ENCODE measurements around the gene MTO1.

DNA sequence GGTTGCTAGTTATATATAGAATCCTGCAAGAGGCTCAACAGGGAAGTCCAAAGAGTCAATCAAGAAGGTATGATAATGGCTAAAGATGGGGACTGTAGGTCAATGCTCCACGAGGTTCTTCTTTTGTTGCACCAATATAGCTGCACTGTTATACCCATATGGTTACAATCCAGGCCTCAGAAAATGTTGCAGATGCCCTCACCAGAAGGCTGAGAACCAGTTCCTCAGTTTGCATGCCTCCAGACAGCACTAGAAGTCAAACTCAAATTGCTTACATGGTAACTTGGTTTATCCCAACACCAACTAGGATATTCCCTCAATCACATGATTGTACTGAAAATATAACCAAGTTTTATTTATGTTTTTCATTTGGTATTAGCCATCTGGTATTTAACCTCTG lies 47.2 kb downstream of the MTO1 start:
- TF ChIP-seq ZNF548 (tag by site-specific recombination; IDR thresholded peaks at IDR 0.05) (no peak), ZNF10 (tag by site-specific recombination; IDR thresholded peaks at IDR 0.05) (no peak), ZNF544 (tag by site-specific recombination; IDR thresholded peaks at IDR 0.05) (no peak), GLI4 (tag by site-specific recombination; IDR thresholded peaks at IDR 0.05) (no peak), KLF1 (tag by site-specific recombination; IDR thresholded peaks at IDR 0.05) (no peak), ZNF571 (tag by site-specific recombination; IDR thresholded peaks at IDR 0.05) (no peak)
- TF ChIP-seq, protein P1, sequence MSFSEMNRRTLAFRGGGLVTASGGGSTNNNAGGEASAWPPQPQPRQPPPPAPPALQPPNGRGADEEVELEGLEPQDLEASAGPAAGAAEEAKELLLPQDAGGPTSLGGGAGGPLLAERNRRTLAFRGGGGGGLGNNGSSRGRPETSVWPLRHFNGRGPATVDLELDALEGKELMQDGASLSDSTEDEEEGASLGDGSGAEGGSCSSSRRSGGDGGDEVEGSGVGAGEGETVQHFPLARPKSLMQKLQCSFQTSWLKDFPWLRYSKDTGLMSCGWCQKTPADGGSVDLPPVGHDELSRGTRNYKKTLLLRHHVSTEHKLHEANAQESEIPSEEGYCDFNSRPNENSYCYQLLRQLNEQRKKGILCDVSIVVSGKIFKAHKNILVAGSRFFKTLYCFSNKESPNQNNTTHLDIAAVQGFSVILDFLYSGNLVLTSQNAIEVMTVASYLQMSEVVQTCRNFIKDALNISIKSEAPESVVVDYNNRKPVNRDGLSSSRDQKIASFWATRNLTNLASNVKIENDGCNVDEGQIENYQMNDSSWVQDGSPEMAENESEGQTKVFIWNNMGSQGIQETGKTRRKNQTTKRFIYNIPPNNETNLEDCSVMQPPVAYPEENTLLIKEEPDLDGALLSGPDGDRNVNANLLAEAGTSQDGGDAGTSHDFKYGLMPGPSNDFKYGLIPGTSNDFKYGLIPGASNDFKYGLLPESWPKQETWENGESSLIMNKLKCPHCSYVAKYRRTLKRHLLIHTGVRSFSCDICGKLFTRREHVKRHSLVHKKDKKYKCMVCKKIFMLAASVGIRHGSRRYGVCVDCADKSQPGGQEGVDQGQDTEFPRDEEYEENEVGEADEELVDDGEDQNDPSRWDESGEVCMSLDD (tag by site-specific recombination; IDR thresholded peaks at IDR 0.05), result no peak
- TF ChIP-seq, protein P2, sequence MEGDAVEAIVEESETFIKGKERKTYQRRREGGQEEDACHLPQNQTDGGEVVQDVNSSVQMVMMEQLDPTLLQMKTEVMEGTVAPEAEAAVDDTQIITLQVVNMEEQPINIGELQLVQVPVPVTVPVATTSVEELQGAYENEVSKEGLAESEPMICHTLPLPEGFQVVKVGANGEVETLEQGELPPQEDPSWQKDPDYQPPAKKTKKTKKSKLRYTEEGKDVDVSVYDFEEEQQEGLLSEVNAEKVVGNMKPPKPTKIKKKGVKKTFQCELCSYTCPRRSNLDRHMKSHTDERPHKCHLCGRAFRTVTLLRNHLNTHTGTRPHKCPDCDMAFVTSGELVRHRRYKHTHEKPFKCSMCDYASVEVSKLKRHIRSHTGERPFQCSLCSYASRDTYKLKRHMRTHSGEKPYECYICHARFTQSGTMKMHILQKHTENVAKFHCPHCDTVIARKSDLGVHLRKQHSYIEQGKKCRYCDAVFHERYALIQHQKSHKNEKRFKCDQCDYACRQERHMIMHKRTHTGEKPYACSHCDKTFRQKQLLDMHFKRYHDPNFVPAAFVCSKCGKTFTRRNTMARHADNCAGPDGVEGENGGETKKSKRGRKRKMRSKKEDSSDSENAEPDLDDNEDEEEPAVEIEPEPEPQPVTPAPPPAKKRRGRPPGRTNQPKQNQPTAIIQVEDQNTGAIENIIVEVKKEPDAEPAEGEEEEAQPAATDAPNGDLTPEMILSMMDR (tag by site-specific recombination; IDR thresholded peaks at IDR 0.05), result no peak

Measured in HEK293 (cell line).